Adrenal gland (tissue), 12 donors: Measurements from ENCODE around the gene MYH11. TPM values are rescaled to one million over a fixed set of nuclear protein-coding genes. Genes with fewer than 3 reads are reported as not detected.

Source experiments
- DNase-seq, 7 donors: peaks; one replicate each; pipeline ENCODE4 v3.0.0-alpha.2; 2019 to 2020
- H3K27ac ChIP-seq, 5 donors: fragments of 200-600 bp; sonication (generic) in 4 of 5; 1 replicate in 3 of 5; 2 replicates in 2 of 5; pipeline versions ENCODE4 v1.5.1 to v1.8.0; 2016 to 2020; ENCODE audit warnings: mild to moderate bottlenecking in 1 of 5
- H3K27me3 ChIP-seq: fragments of 200-600 bp; 2 replicates; pipeline ENCODE4 v1.8.0; 2021
- H3K36me3 ChIP-seq, 2 donors: fragments of 200-600 bp; replicated peaks in 1 of 2; 1 replicate in 1 of 2; 2 replicates in 1 of 2; pipeline versions ENCODE4 v1.5.1 to v1.8.0; 2018 to 2022
- H3K4me1 ChIP-seq, 2 donors: fragments of 200-600 bp; replicated peaks in 1 of 2; 1 replicate in 1 of 2; 2 replicates in 1 of 2; pipeline versions ENCODE4 v1.5.1 to v1.8.0; 2018 to 2021
- H3K4me3 ChIP-seq, 4 donors: fragments of 200-600 bp; sonication (generic) in 3 of 4; one replicate each; pipeline ENCODE4 v1.5.1; 2016 to 2018
- H3K9me3 ChIP-seq, 3 donors: fragments of 200-600 bp; sonication (generic) in 1 of 3; replicated peaks in 1 of 3; 1 replicate in 2 of 3; 2 replicates in 1 of 3; pipeline versions ENCODE4 v1.5.1 to v1.8.0; 2016 to 2021
- POLR2A ChIP-seq, 2 donors: fragments of 450-650 bp; IDR thresholded peaks; one replicate each; pipeline ENCODE4 v1.6.1; 2017; ENCODE audit warnings: antibody characterized with exemption in 2 of 2, mild to moderate bottlenecking in 2 of 2, moderate library complexity in 1 of 2
- whole genome bisulfite sequencing, 4 donors: extraction: QIAGEN DNeasy Blood & Tissue Kit in 2 of 4; methylation state at CpG; one replicate each; pipeline versions ENCODE4 v1.1.5 to v1.1.7; 2013 to 2017; 5-methylcytosine and 5-hydroxymethylcytosine counted together
- intact Hi-C, 2 donors: fragments of 100-400 bp; cut with DNase I; formaldehyde crosslinking; loops; one replicate each; pipeline versions ENCODE4 v1.14.1 to v1.15.0; 2022 to 2023
- polyA plus RNA-seq, 3 donors: library from polyadenylated mRNA; stranded (reverse); fragments of 200-250 nt in 2 of 3; fragments of 350-450 nt in 1 of 3; fragmentation: Illumina TruSeq in 1 of 3; extraction: RNeasy Lipid Tissue Mini Kit (QIAGEN cat#74804) in 1 of 3; gene quantifications; one replicate each; pipeline ENCODE4 v1.2.3, GENCODE V29; 2013 to 2014
- total RNA-seq, 9 donors: library from RNA; depleted of rRNA in 4 of 9; stranded (reverse); fragments of >200 nt in 4 of 9; fragments of 120-200 nt in 1 of 9; fragmentation: NEBNext Ultra II Directional in 1 of 9; extraction: Animal tissue kit (Norgen Biotek cat#: 25700) in 1 of 9; gene quantifications; one replicate each; pipeline versions ENCODE4 v1.1.0 to v1.2.4, GENCODE V29; 2013 to 2023
- TF ChIP-seq, protein P1 (sequence below), 6 experiments: fragments of 450-650 bp in 4 of 6; fragments of 200-600 bp in 2 of 6; sonication (generic) in 1 of 6; IDR thresholded peaks; 1 replicate in 5 of 6; 2 replicates in 1 of 6; pipeline versions ENCODE4 v1.5.1 to v1.8.0; 2016 to 2021; ENCODE audit warnings: antibody characterized with exemption in 6 of 6, mild to moderate bottlenecking in 2 of 6, moderate library complexity in 1 of 6
- donor health status: healthy with polysubstance abuse.
- donor health status: Bipolar disorder and iron deficiency.
- donor health status: DM: yes; HTN: yes; CAD: no.
- donor health status: DM: no; HTN: no; CAD: no.
- donor health status: DM: no; HTN: no; CAD: no.
- donor health status: DM: yes; HTN: yes; CAD: no.

MYH11 gene
- total and polyA plus RNA-seq, 12 donors = 2.4 to 45.1 (median 16.5) TPM

DNA sequence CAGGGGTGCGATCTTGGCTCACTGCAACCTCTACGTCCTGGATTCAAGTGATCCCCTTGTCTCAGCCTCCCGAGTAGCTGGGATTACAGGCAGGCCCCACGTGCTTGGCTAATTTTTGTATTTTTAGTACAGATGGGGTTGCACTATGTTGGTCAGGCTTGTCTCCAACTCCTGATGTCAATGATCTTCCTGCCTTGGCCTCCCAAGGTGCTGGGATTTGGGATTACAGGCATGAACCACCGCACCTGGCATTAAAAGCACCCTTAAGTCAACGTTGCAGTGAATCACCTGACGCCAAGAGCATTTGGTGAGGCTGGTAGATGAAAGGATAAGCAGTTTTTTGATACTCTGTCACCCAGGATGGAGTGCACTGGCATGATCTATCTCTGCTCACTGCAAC lies 147.8 kb downstream of the MYH11 start:
- Histone ChIP-seq H3K9me3 (no peaks in the 10 kb centered on the region), H3K36me3 (no peaks in the 10 kb centered on the region), H3K27me3 (no peaks in the 10 kb centered on the region), H3K4me1 (no peaks in the 10 kb centered on the region), H3K4me3 (no peak overlapping the region), H3K27ac (no peak overlapping the region)
- TF ChIP-seq POLR2A (IDR thresholded peaks at IDR 0.05) = no peak
- TF ChIP-seq, protein P1, sequence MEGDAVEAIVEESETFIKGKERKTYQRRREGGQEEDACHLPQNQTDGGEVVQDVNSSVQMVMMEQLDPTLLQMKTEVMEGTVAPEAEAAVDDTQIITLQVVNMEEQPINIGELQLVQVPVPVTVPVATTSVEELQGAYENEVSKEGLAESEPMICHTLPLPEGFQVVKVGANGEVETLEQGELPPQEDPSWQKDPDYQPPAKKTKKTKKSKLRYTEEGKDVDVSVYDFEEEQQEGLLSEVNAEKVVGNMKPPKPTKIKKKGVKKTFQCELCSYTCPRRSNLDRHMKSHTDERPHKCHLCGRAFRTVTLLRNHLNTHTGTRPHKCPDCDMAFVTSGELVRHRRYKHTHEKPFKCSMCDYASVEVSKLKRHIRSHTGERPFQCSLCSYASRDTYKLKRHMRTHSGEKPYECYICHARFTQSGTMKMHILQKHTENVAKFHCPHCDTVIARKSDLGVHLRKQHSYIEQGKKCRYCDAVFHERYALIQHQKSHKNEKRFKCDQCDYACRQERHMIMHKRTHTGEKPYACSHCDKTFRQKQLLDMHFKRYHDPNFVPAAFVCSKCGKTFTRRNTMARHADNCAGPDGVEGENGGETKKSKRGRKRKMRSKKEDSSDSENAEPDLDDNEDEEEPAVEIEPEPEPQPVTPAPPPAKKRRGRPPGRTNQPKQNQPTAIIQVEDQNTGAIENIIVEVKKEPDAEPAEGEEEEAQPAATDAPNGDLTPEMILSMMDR (IDR thresholded peaks at IDR 0.05) = no peak
- intact Hi-C loops = loop anchor here in 1 of 2 donors (10.0 kb wide), 1 partner anchor 284 kb away; no protein-coding TSS in a partner anchor
- 86 to 98% (median 93%) methylated on average over 7 of the region's 7 CpGs for WGBS, 4 donors
- DNase-seq = no peak

DNA sequence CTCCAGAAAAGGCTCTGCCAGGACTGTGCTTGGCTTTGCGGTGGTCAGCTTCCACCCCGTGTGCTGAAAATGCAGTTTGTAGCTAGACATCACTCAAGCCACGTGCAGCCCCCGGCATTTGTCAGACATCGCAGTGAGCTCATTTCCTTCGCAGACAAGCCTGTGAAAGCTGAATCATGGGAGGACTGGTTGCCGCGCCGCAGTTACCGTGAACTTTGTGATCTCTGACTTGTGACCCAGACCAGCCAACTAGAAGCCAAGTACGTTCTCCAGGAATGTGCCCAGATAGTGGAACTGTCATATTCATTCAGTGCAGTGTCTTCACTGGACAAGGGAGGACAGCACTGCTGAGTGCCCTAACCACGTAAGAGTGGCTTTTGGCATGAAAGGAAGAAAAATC lies 148.7 kb downstream of the MYH11 start:
- 74 to 85% (median 81%) methylated on average over 12 of the region's 12 CpGs for WGBS, 4 donors
- TF ChIP-seq, protein P1 (IDR thresholded peaks at IDR 0.05) = no peak
- TF ChIP-seq POLR2A (IDR thresholded peaks at IDR 0.05) = no peak
- Histone ChIP-seq H3K4me3 (no peak overlapping the region), H3K36me3 (no peaks in the 10 kb centered on the region), H3K4me1 (no peaks in the 10 kb centered on the region), H3K9me3 (no peaks in the 10 kb centered on the region), H3K27ac (no peak overlapping the region), H3K27me3 (no peaks in the 10 kb centered on the region)
- intact Hi-C loops = loop anchor here in 1 of 2 donors (10.0 kb wide), 1 partner anchor 283 kb away; no protein-coding TSS in a partner anchor
- peak in 5 of 7 donors; percentile 10 to 60 (median 28) for DNase-seq

DNA sequence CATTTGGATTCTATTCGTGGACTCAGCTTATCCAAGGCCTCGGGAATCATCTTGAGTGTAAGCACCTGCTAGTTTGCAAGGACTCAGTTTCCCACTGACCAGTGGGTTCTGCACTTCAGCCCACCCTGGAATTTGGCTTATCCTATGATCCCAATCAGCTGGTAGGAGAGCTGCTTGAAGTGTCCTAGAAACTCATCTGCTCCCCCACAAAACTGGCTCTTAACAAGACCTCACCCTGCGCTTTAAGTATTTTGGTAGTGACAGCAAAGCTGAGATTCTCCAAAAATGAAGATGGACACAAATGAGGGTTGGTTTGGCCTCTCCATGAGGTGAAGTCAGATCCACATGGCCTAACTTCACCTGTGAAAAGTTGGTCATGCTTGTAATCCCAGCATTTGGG lies 149.5 kb downstream of the MYH11 start:
- WGBS, 4 donors = 97 to 100% (median 99%) methylated on average over 2 to 3 of the region's 3 CpGs
- Histone ChIP-seq H3K4me3 (no peak overlapping the region), H3K4me1 (no peaks in the 10 kb centered on the region), H3K36me3 (no peaks in the 10 kb centered on the region), H3K27ac (no peak overlapping the region), H3K27me3 (no peaks in the 10 kb centered on the region), H3K9me3 (no peaks in the 10 kb centered on the region)
- TF ChIP-seq POLR2A (IDR thresholded peaks at IDR 0.05) = no peak
- TF ChIP-seq, protein P1 (IDR thresholded peaks at IDR 0.05) = no peak
- no peak for DNase-seq
- intact Hi-C loops = loop anchor here in 1 of 2 donors (10.0 kb wide), 1 partner anchor 283 kb away; no protein-coding TSS in a partner anchor

DNA sequence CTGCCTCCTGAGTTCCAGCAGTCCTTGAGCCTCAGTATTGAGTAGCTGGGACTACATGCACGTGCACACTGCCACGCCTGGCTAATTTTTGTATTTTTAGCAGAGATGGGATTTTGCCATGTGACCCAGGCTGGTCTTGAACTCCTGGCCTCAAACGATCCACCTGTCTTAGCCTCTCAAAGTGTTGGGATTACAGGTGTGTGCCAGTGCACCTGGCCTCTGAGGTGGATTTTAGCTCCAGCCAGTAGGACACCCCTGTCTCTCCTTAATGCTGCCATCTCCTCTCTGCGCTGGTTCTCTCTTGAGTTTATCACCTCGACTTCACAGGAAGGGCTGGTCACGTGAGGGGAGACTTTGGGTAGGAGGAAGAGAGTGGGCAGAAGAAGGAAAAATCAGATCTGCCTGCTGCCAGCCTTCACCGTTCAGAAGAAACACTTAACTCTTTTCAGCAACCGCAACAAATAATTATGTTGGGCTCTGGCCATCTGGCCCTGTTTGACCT lies 151.7 kb downstream of the MYH11 start:
- no peak for DNase-seq
- intact Hi-C loops = loop anchor here in 1 of 2 donors (10.0 kb wide), 1 partner anchor 280 kb away; no protein-coding TSS in a partner anchor

More for the DNA sequence above, 151.7 kb downstream of the MYH11 start:
- no peaks in the 10 kb centered on the region for H3K27me3 ChIP-seq
- H3K9me3 ChIP-seq = no peaks in the 10 kb centered on the region
- H3K27ac ChIP-seq = no peak overlapping the region
- no peak overlapping the region for H3K4me3 ChIP-seq
- H3K36me3 ChIP-seq = peaks cover 0 to 10% of the 10 kb centered on the region in 2 donors
- 77 to 86% (median 80%) methylated on average over 5 to 8 of the region's 8 CpGs for WGBS, 4 donors
- no peaks in the 10 kb centered on the region for H3K4me1 ChIP-seq
- TF ChIP-seq, protein P1 (IDR thresholded peaks at IDR 0.05) = no peak
